ACC112 (cell line): ENCODE results near the gene MNAT1.
A peak's percentile ranks its signal among the peaks of the same experiment; 100 is the strongest.
"Not testable (repeated sequence)": the region's sequence is repeated elsewhere in the genome, so short reads cannot be mapped to it uniquely, and the experiment has no call there.

Experiments used
- H2AFZ ChIP-seq: fragments of 200-600 bp; sonication (generic); one replicate; pipeline ENCODE4 v1.6.0; 2017; ENCODE audit warnings: antibody characterized with exemption, low read length; ENCODE audit not compliant: unreplicated experiment
- H3K27ac ChIP-seq: fragments of 200-600 bp; sonication (generic); 2 replicates; pipeline ENCODE4 v1.5.1; 2014; ENCODE audit warnings: low read depth, mild to moderate bottlenecking, antibody characterized with exemption, low read length, moderate library complexity
- H3K27me3 ChIP-seq: fragments of 200-600 bp; sonication (generic); 2 replicates; pipeline ENCODE4 v1.6.1; 2014; ENCODE audit warnings: mild to moderate bottlenecking, antibody characterized with exemption, low read length, moderate library complexity, mixed read lengths; ENCODE audit not compliant: insufficient read depth
- H3K36me3 ChIP-seq: fragments of 200-600 bp; sonication (generic); 2 replicates; pipeline ENCODE4 v1.6.1; 2016; ENCODE audit warnings: mild to moderate bottlenecking, antibody characterized with exemption, low read length, moderate library complexity, mixed read lengths; ENCODE audit not compliant: insufficient read depth
- H3K4me1 ChIP-seq: fragments of 200-600 bp; sonication (generic); one replicate; pipeline ENCODE4 v1.6.1; 2016; ENCODE audit warnings: low read length, mixed read lengths; ENCODE audit not compliant: insufficient read depth, unreplicated experiment, control insufficient read depth
- H3K4me3 ChIP-seq: fragments of 200-600 bp; sonication (generic); 2 replicates; pipeline ENCODE4 v1.5.1; 2014; ENCODE audit warnings: mild to moderate bottlenecking, low read depth, low read length
- H3K79me2 ChIP-seq: fragments of 200-600 bp; sonication (generic); one replicate; pipeline ENCODE4 v1.6.0; 2016; ENCODE audit warnings: low read length; ENCODE audit not compliant: control insufficient read depth, unreplicated experiment, insufficient read depth

The MNAT1 gene

DNA sequence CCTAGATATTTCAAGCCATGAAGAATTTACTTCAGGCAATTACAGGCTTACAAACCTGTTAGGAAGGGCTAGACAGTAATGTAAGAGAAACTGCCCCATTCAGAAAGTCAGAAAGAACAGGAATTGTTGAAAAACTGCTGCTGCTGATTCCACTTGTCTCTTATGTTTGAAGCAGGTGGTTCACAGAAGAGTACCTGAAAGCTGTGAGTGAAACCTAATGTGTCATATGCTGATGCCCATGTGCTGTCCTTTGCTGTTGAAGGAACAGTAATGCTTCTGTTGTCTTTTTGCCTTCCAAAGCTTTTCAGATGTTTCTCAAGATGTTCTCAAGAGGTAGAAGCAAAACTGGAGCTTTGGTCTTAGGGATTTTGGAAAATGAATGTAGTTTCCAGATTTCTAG is 39.0 kb downstream of the MNAT1 start:
- Histone ChIP-seq H2AFZ (no peak overlapping the region), H3K27ac (no peak overlapping the region), H3K27me3 (no peaks in the 10 kb centered on the region), H3K4me1 (peaks cover 46% of the 10 kb centered on the region), H3K36me3 (no peaks in the 10 kb centered on the region), H3K79me2 (peaks cover 67% of the 10 kb centered on the region), H3K4me3 (no peak overlapping the region)

DNA sequence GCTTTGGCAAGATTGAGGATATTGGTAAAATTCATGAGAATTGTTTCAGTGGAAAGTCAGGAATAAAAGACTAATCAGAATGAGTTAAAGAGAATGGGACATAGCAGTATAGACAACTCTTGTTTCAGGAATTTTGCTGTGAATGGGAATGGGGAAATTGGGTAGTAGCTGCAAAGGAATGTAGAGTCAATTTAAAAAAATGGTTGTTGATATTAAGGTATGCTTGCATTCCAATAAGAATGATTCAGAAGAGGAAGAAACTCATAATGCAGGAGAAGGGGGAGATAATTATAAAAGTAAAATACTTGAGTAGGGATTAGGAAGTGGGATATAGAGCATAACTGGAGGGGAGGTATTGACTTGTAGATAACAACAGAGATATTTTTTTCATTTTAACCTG is 40.7 kb downstream of the MNAT1 start:
- H2AFZ ChIP-seq, result no peak overlapping the region
- peak overlapping the region; percentile 10; the same call in 1 of the 2 replicates for H3K4me3 ChIP-seq
- H3K4me1 ChIP-seq, result peaks cover 47% of the 10 kb centered on the region
- no peaks in the 10 kb centered on the region for H3K27me3 ChIP-seq
- H3K36me3 ChIP-seq, result no peaks in the 10 kb centered on the region
- H3K79me2 ChIP-seq, result peaks cover 74% of the 10 kb centered on the region
- H3K27ac ChIP-seq, result peak overlapping the region; percentile 69

DNA sequence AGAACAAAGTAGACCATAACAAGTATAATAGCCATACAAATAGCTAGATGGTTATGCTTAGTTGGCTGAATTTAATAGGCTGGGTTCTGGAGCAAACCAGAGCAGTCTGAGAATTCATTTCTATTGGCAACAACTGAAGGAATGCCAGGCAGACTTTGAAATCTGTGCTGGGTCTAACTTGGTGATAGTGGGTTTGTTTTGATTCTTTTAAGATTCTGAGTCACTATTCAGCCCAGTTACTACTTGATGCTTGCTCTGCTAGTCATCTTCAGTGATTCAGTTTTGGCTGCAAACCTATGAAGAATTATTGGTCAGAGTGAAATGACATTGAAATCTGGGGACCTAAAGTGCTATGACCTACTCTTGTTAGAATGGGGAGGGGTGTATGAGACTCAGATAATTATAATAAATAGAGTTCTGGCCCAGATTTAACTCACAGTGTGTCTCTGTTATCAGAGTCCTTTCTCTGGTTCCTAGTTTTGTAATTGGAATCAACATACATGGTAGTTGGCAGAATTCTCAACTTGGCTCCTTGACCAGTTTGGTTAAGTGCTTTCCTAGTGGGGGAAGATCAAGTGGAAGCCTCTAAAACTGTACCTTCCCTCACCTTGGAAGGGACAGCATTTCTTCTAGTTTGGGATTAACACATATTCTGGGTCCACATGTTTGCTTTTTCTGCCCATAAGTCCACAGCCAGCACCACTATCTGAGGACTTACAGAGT is 43.5 kb downstream of the MNAT1 start:
- Histone ChIP-seq H3K36me3 (no peaks in the 10 kb centered on the region), H3K4me1 (peaks cover 47% of the 10 kb centered on the region), H2AFZ (no peak overlapping the region), H3K27me3 (no peaks in the 10 kb centered on the region), H3K79me2 (peaks cover 66% of the 10 kb centered on the region), H3K4me3 (no peak overlapping the region), H3K27ac (peak overlapping the region; percentile 75)

DNA sequence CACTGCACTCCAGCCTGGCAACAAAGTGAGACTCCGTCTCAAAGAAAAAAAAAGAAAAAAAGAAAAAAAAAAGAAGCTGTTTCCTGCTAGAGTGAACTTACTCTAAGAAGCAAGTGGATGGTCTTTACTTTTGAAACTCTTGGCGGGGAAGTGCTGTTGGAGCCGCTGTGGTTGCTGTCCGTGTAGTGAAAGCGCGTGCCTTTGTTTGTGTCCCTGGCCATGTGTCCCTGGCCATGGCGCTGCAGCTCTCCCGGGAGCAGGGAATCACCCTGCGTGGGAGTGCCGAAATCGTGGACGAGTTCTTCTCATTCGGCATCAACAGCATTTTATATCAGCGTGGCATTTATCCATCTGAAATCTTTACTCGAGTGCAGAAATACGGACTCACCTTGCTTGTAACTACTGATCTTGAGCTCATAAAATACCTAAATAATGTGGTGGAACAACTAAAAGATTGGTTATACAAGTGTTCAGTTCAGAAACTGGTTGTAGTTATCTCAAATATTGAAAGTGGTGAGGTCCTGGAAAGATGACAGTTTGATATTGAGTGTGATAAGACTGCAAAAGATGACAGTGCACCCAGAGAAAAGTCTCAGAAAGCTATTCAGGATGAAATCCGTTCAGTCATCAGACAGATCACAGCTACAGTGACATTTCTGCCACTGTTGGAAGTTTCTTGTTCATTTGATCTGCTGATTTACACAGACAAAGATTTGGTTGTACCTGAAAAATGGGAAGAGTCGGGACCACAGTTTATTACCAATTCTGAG is 45.4 kb downstream of the MNAT1 start:
- H3K27ac ChIP-seq, H2AFZ ChIP-seq, H3K36me3 ChIP-seq, H3K4me3 ChIP-seq, H3K27me3 ChIP-seq: not testable (repeated sequence)
- Histone ChIP-seq H3K79me2 (peaks cover 51% of the 10 kb centered on the region), H3K4me1 (peaks cover 30% of the 10 kb centered on the region)

DNA sequence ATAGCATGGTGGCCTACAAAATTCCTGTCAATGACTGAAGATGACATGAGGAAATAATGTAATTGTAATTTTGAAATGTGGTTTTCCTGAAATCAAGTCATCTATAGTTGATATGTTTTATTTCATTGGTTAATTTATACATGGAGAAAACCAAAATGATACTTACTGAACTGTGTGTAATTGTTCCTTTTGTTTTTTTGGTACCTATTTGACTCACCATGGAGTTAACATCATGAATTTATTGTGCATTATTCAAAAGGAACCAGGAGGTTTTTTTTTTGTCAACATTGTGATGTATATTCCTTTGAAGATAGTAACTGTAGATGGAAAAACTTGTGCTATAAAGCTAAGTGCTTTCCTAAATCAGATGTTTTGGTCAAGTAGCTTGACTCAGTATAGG is 46.0 kb downstream of the MNAT1 start:
- H3K79me2 ChIP-seq, result peaks cover 45% of the 10 kb centered on the region

DNA sequence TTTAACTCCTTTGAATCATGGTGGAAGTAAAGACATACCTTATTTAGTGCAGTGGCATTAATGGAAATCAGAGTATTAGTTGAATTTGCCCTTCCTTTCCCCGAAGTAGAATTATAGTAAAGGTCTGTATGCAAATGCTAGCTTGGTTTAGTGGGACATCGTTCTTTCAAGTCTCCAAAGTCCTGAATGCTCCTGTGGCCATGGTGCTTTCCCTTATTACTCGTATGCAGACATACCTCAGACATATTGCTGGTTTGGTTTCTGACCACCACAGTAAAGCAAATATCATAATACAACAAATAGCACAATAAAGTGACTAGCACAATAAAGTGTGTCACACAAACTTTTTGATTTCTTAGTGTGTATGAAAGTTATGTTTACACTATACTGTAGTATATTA is 52.3 kb downstream of the MNAT1 start:
- Histone ChIP-seq H3K36me3 (0 out of 2 replicates have a peak, but pooled peaks cover 12% of the 10 kb centered on the region), H3K79me2 (peaks cover 12% of the 10 kb centered on the region), H3K27me3 (no peaks in the 10 kb centered on the region), H3K27ac (no peak overlapping the region), H3K4me1 (no peaks in the 10 kb centered on the region), H2AFZ (no peak overlapping the region), H3K4me3 (no peak overlapping the region)

More for the DNA sequence above, 46.0 kb downstream of the MNAT1 start:
- H3K4me3 ChIP-seq, H3K27me3 ChIP-seq, H3K27ac ChIP-seq, H3K36me3 ChIP-seq, H2AFZ ChIP-seq: not testable (repeated sequence)
- H3K4me1 ChIP-seq, result peaks cover 24% of the 10 kb centered on the region

DNA sequence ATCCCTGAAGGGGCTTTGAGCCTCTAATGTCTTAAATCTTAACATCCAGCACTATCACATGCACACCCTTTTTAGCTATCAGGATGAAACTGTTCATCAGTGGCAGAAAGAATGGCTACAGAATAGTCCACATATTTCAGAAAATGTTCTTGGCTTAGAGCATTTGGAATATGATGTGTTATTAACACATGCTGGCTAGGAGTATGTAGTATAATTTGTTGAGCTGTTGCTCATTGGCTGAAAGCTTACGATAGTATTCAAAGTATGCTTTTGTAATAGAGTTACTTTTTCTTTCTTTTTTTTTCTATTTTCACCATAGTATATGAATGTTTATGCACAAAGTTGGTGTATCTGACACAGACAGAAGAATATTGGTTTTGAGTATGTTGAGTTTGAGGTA is 55.1 kb downstream of the MNAT1 start:
- H2AFZ ChIP-seq, result no peak overlapping the region
- no peak overlapping the region for H3K4me3 ChIP-seq
- no peaks in the 10 kb centered on the region for H3K4me1 ChIP-seq
- no peak overlapping the region for H3K27ac ChIP-seq
- H3K36me3 ChIP-seq, result peaks cover 19% of the 10 kb centered on the region
- H3K27me3 ChIP-seq, result no peaks in the 10 kb centered on the region
- peaks cover 2% of the 10 kb centered on the region for H3K79me2 ChIP-seq

DNA sequence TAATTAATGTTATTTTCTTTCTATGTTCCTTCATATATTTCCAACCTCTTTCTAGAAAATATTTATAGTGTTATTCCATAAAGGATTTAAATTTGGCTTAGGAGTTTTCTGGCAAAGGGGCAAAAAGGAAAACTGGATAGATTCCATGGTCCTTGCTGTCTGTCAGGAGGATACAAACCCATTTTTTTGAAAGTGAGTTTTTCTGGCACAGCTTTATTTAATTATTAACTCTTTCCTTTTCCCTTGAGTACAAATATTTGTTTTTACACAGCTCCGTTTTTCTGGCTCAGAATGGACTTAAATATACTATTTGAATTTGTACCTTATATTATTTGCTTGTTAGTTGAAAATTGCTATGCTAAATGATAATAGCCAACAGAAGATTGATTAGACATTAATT is 56.3 kb downstream of the MNAT1 start:
- no peak overlapping the region for H3K4me3 ChIP-seq
- H3K4me1 ChIP-seq, result no peaks in the 10 kb centered on the region
- H3K36me3 ChIP-seq, result peaks cover 19% of the 10 kb centered on the region
- H3K27ac ChIP-seq, result no peak overlapping the region
- no peak overlapping the region for H2AFZ ChIP-seq
- H3K27me3 ChIP-seq, result no peaks in the 10 kb centered on the region
- peaks cover 2% of the 10 kb centered on the region for H3K79me2 ChIP-seq

DNA sequence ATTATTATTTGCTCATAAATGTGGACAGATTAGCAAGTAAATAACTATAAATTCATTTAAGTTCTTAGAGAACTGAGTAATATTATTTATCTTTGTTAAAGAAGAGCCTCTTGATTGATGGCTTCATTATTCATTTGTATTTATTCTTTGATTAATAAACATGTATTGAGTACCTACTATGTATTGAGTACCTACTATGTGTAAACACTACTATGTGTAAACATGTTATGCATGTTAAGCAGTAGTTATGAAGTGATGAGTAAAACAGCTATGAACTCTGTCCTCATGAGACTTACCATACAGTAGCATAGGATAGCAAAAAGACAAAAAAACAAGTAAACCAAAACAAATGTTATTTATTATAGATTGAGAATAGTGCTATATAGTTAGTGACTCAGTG is 61.9 kb downstream of the MNAT1 start:
- no peak overlapping the region for H3K27ac ChIP-seq
- no peak overlapping the region for H3K4me3 ChIP-seq
- H3K4me1 ChIP-seq, result no peaks in the 10 kb centered on the region
- no peaks in the 10 kb centered on the region for H3K27me3 ChIP-seq
- H3K36me3 ChIP-seq, result peaks cover 32% of the 10 kb centered on the region
- peaks cover under 1% of the 10 kb centered on the region for H3K79me2 ChIP-seq
- H2AFZ ChIP-seq, result no peak overlapping the region

DNA sequence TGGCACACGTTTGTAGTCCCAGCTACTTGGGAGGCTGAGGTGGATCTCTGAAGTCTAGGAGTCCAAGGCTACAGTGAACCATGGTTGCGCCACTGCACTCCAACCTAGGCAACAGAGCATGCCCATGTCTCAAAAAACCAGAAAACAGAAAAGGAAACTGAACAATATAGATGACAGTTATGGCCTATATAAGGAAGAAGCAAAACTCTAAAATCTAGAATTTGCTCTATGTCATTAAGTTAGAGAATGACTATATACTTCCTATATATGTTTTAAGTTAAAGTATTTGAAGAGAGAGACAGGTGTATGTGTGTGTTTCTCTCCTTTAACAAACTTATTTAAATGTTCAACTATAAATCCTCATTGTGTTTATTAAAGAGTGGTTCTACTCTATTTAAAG is 65.8 kb downstream of the MNAT1 start:
- Histone ChIP-seq H3K27me3 (no peaks in the 10 kb centered on the region), H3K79me2 (peaks cover 2% of the 10 kb centered on the region), H3K4me1 (no peaks in the 10 kb centered on the region), H2AFZ (no peak overlapping the region), H3K4me3 (no peak overlapping the region), H3K36me3 (peaks cover 31% of the 10 kb centered on the region), H3K27ac (no peak overlapping the region)

DNA sequence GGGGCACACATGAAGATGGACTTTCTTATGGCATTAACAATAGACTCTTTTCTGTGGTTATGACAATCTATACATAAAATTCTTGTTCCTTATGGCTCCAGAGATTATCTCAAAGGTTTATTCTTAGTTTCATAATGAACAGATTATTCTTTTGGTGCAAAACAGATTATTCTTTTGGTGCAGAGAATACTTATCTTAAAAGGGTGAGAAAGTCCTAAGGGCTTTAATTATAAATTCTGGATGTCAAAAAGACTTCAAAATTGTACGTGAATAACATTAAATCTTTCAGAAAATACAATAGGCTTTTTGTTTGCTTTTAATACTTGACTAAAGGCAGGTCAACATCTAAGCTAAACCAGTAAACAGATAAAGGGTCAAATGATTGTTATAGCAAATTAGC is 69.3 kb downstream of the MNAT1 start:
- Histone ChIP-seq H3K4me3 (no peak overlapping the region), H3K36me3 (peaks cover 44% of the 10 kb centered on the region)

More for the DNA sequence above, 69.3 kb downstream of the MNAT1 start:
- H3K27me3 ChIP-seq, result no peaks in the 10 kb centered on the region
- peaks cover 10% of the 10 kb centered on the region for H3K4me1 ChIP-seq
- H3K79me2 ChIP-seq, result peaks cover 2% of the 10 kb centered on the region
- no peak overlapping the region for H3K27ac ChIP-seq
- H2AFZ ChIP-seq, result no peak overlapping the region
